ENCODE data around the gene PAPPA. TPM values are rescaled to one million over a fixed set of nuclear protein-coding genes. Genes with fewer than 3 reads are reported as not detected.

Gene PAPPA
- total and polyA plus RNA-seq, 11 donors: 0.23 to 8.5 (median 2.1) TPM

- H3K9me3 ChIP-seq: peaks cover 0 to 15% (median 6%) of the 10 kb centered on the region in 12 donors
- H3K4me3 ChIP-seq: no peak overlapping the region
- H3K36me3 ChIP-seq: no peaks in the 10 kb centered on the region
- intact Hi-C loops (cut with DNase I): no loop called here
- no peak overlapping the region for H3K27ac ChIP-seq
- no peaks in the 10 kb centered on the region for H3K4me1 ChIP-seq
- no peaks in the 10 kb centered on the region for H3K27me3 ChIP-seq
- 33 to 36% (median 34%) methylated on average over 2 of the region's 2 CpGs for WGBS, 4 donors
- no peak for ATAC-seq
- no peak for DNase-seq
- no peak for TF ChIP-seq CTCF (IDR thresholded peaks at IDR 0.05)
- TF ChIP-seq POLR2A (IDR thresholded peaks at IDR 0.05): no peak
Measured at GRCh38 chr9:116133163-116133562, 20.4 kb upstream of the PAPPA start.

DNA sequence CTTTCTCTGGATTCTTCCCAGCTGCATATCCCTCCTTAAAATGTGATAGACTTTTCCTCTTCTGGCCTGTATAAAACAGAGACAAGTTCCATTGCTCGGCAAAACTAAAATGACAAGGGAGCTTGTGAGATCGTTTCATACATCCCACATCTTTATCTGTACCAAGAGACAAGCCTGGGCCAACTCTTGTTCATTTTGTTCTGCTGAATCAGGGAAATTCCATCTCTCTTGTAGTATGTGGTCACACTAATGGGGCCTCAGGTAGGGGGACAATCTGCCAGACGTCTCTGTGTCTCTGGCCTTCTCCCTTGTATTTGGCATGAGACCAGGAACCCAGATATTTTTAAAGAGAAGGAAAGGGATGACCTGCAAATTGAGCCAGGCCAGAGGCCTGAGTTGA is 18.6 kb upstream of the PAPPA start:
- H3K4me1 ChIP-seq: no peaks in the 10 kb centered on the region
- whole genome bisulfite sequencing, 4 donors: 24 to 47% (median 45%) methylated on average over 3 of the region's 3 CpGs
- no peaks in the 10 kb centered on the region for H3K27me3 ChIP-seq
- peaks cover 0 to 15% (median 6%) of the 10 kb centered on the region in 12 donors for H3K9me3 ChIP-seq
- ATAC-seq: no peak
- no peaks in the 10 kb centered on the region for H3K36me3 ChIP-seq
- intact Hi-C loops (cut with DNase I): no loop called here
- no peak for DNase-seq
- no peak overlapping the region for H3K4me3 ChIP-seq
- no peak overlapping the region for H3K27ac ChIP-seq
- TF ChIP-seq POLR2A (IDR thresholded peaks at IDR 0.05): no peak
- no peak for TF ChIP-seq CTCF (IDR thresholded peaks at IDR 0.05)

DNA sequence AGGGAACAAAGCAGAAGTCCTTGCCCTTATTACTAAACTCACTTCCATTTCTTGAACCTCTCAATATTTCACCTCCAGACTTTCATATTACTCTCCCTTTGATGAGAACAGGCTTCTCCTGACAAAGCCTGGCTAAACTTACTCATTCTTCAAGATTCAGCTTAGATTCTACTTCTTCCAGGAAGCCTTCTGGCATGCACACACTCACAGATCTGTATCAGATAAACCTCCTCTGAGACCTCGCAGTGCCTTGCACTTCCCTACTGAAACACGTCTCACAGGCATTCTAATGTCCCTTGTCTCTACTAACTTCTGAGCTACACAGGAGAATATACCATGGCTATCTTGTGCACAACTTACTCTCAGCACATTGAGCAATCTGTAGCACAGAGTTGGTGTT is 16.6 kb upstream of the PAPPA start:
- intact Hi-C loops (cut with DNase I): no loop called here
- DNase-seq (no peak), ATAC-seq (no peak)
- TF ChIP-seq CTCF (IDR thresholded peaks at IDR 0.05) (no peak), POLR2A (IDR thresholded peaks at IDR 0.05) (no peak)
- Histone ChIP-seq H3K4me1 (no peaks in the 10 kb centered on the region), H3K27ac (no peak overlapping the region), H3K27me3 (no peaks in the 10 kb centered on the region), H3K9me3 (peaks cover 0 to 3% (median 0%) of the 10 kb centered on the region in 12 donors), H3K4me3 (no peak overlapping the region), H3K36me3 (no peaks in the 10 kb centered on the region)
- 75 to 85% (median 80%) methylated on average over 2 of the region's 2 CpGs for WGBS, 4 donors

DNA sequence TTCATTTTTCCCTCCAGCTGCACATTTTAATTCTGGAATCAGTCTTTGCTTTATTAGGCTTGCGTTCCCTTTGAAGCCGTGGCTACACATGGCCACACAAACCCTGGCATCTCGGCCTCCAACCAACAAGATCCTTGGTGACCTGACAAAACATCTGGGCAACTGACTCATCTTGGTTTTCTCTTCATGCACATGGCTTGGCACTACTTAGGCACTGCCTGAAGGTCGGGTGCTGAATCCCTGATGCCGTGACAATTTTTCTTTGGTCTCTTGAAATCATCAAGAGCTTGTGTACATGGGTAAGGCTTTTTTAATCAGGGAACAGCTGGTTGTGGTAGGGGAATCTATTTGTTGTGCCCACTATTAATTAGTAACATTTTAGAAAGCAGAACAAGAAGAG is 16.0 kb upstream of the PAPPA start:
- Histone ChIP-seq H3K27ac (no peak overlapping the region), H3K9me3 (peaks cover 0 to 3% (median 0%) of the 10 kb centered on the region in 12 donors), H3K27me3 (peaks cover 0 to 3% (median 0%) of the 10 kb centered on the region in 9 donors), H3K4me1 (no peaks in the 10 kb centered on the region), H3K4me3 (no peak overlapping the region), H3K36me3 (no peaks in the 10 kb centered on the region)
- 82 to 86% (median 85%) methylated on average over 5 of the region's 5 CpGs for WGBS, 4 donors
- intact Hi-C loops (cut with DNase I): no loop called here
- no peak for ATAC-seq
- no peak for TF ChIP-seq CTCF (IDR thresholded peaks at IDR 0.05)
- no peak for TF ChIP-seq POLR2A (IDR thresholded peaks at IDR 0.05)
- no peak for DNase-seq
